HL-60/S4 treated with retinoic acid at 250 ng/mL for 4 days and 3 days (cell line): ENCODE results near the gene PGLYRP4.

Source experiments
- in situ Hi-C: fragments of 300-500 bp; cut with MboI; formaldehyde crosslinking; loops from 2 replicates; pipeline ENCODE4 v1.7.0; 2022; ENCODE audit warnings: low sequenced_read_pairs

PGLYRP4 gene

GRCh38 chr1:153305682-153306081 is 43.0 kb downstream of the PGLYRP4 start:
- in situ Hi-C loops, result no loop called here

- in situ Hi-C loops, result no loop called here
These were observed 46.3 kb downstream of the PGLYRP4 start for GRCh38 chr1:153302308-153302707.

GRCh38 chr1:153293851-153294250 is 54.8 kb downstream of the PGLYRP4 start:
- in situ Hi-C loops, result no loop called here

- in situ Hi-C loops, result no loop called here
These were observed 55.2 kb downstream of the PGLYRP4 start for GRCh38 chr1:153293480-153293775.

- in situ Hi-C loops, result no loop called here
These were observed 55.7 kb downstream of the PGLYRP4 start for GRCh38 chr1:153292740-153293479.

- in situ Hi-C loops, result no loop called here
These were observed 56.5 kb downstream of the PGLYRP4 start for GRCh38 chr1:153292185-153292584.

GRCh38 chr1:153291514-153291913 is 57.1 kb downstream of the PGLYRP4 start:
- in situ Hi-C loops, result no loop called here

GRCh38 chr1:153288634-153289275 is 59.9 kb downstream of the PGLYRP4 start:
- in situ Hi-C loops, result no loop called here
